CD14-positive monocyte (primary cell): Measurements from ENCODE around the gene VPS52. TPM values are rescaled to one million over a fixed set of nuclear protein-coding genes. Genes with fewer than 3 reads are reported as not detected.
A peak's percentile ranks its signal among the peaks of the same experiment; 100 is the strongest.

Experiments
- DNase-seq, 3 donors: peaks; one replicate each; pipeline ENCODE4 v3.0.0-alpha.2; 2011 to 2022
- H2AFZ ChIP-seq: 2 replicates; pipeline ENCODE4 v1.6.0; 2012; ENCODE audit warnings: mild to moderate bottlenecking, low read depth, low read length, inconsistent platforms; ENCODE audit not compliant: insufficient read depth, poor library complexity, severe bottlenecking
- H3K27ac ChIP-seq, 2 donors: 1 replicate in 1 of 2; 2 replicates in 1 of 2; pipeline ENCODE4 v1.5.1; 2012 to 2013; ENCODE audit warnings: low read length in 2 of 2, control low read depth in 1 of 2, inconsistent platforms in 1 of 2, low read depth in 1 of 2, mild to moderate bottlenecking in 1 of 2
- H3K27me3 ChIP-seq, 2 donors: one replicate each; pipeline versions ENCODE4 v1.6.0 to v1.6.1; 2011 to 2013; ENCODE audit warnings: low read length in 2 of 2; ENCODE audit not compliant: control insufficient read depth in 2 of 2, insufficient read depth in 2 of 2
- H3K36me3 ChIP-seq, 2 donors: replicated peaks in 1 of 2; 1 replicate in 1 of 2; 2 replicates in 1 of 2; pipeline versions ENCODE4 v1.5.1 to v1.6.1; 2012 to 2013; ENCODE audit warnings: low read length in 2 of 2, control low read depth in 1 of 2, inconsistent platforms in 1 of 2, mild to moderate bottlenecking in 1 of 2; ENCODE audit not compliant: insufficient read depth in 2 of 2, control insufficient read depth in 1 of 2
- H3K4me1 ChIP-seq, 2 donors: 1 replicate in 1 of 2; 2 replicates in 1 of 2; pipeline versions ENCODE4 v1.5.1 to v1.6.1; 2012 to 2013; ENCODE audit warnings: low read length in 2 of 2, control low read depth in 1 of 2, inconsistent platforms in 1 of 2, mild to moderate bottlenecking in 1 of 2, moderate library complexity in 1 of 2; ENCODE audit not compliant: insufficient read depth in 2 of 2, control insufficient read depth in 1 of 2
- H3K4me2 ChIP-seq: replicated peaks from 2 replicates; pipeline ENCODE3; 2012; ENCODE audit warnings: low read length, moderate library complexity, mild to moderate bottlenecking; ENCODE audit not compliant: poor library complexity, severe bottlenecking; ENCODE audit errors: extremely low read depth
- H3K4me3 ChIP-seq, 3 experiments: fragments of 200-600 bp in 1 of 3; sonication (generic) in 1 of 3; replicated peaks in 1 of 3; 1 replicate in 2 of 3; 2 replicates in 1 of 3; pipeline ENCODE4 v1.5.1; 2011 to 2013; ENCODE audit warnings: low read length in 3 of 3, mild to moderate bottlenecking in 3 of 3, control low read depth in 2 of 3, low read depth in 2 of 3, inconsistent platforms in 1 of 3, moderate library complexity in 1 of 3
- H3K79me2 ChIP-seq: 2 replicates; pipeline ENCODE4 v1.6.0; 2012; ENCODE audit warnings: mild to moderate bottlenecking, control low read depth, inconsistent platforms, low read length, moderate library complexity; ENCODE audit not compliant: insufficient read depth
- H3K9ac ChIP-seq: 2 replicates; pipeline ENCODE4 v1.6.0; 2017; ENCODE audit warnings: low read length, mild to moderate bottlenecking; ENCODE audit not compliant: insufficient read depth, poor library complexity, severe bottlenecking
- H3K9me3 ChIP-seq, 2 donors: replicated peaks in 1 of 2; 1 replicate in 1 of 2; 2 replicates in 1 of 2; pipeline versions ENCODE4 v1.5.1 to v1.6.1; 2012 to 2013; ENCODE audit warnings: low read length in 2 of 2, control low read depth in 1 of 2; ENCODE audit not compliant: control insufficient read depth in 1 of 2, insufficient read depth in 1 of 2
- H4K20me1 ChIP-seq: 2 replicates; pipeline ENCODE4 v1.6.0; 2012; ENCODE audit warnings: mild to moderate bottlenecking, low read length, control low read depth, moderate library complexity; ENCODE audit not compliant: insufficient read depth
- H3K27ac Mint-ChIP-seq, 7 donors: one replicate each; pipeline ENCODE4 v1.8.0; 2020; ENCODE audit warnings: mild to moderate bottlenecking in 7 of 7, mixed read lengths in 7 of 7, moderate library complexity in 6 of 7, inconsistent platforms in 2 of 7
- H3K27me3 Mint-ChIP-seq, 3 donors: one replicate each; pipeline ENCODE4 v1.8.0; 2021 to 2022; ENCODE audit warnings: low read depth in 3 of 3, mild to moderate bottlenecking in 3 of 3, mixed read lengths in 3 of 3, moderate library complexity in 3 of 3, inconsistent platforms in 1 of 3
- H3K36me3 Mint-ChIP-seq, 2 donors: one replicate each; pipeline ENCODE4 v1.8.0; 2020; ENCODE audit warnings: mixed read lengths in 2 of 2, inconsistent platforms in 1 of 2, mild to moderate bottlenecking in 1 of 2
- H3K4me1 Mint-ChIP-seq: one replicate; pipeline ENCODE4 v1.8.0; 2020; ENCODE audit warnings: mild to moderate bottlenecking, mixed read lengths
- H3K4me3 Mint-ChIP-seq, 2 donors: one replicate each; pipeline ENCODE4 v1.8.0; 2020; ENCODE audit warnings: mild to moderate bottlenecking in 2 of 2, mixed read lengths in 2 of 2, moderate library complexity in 1 of 2
- H3K9me3 Mint-ChIP-seq, 7 donors: one replicate each; pipeline ENCODE4 v1.8.0; 2020 to 2022; ENCODE audit warnings: mixed read lengths in 7 of 7, mild to moderate bottlenecking in 6 of 7, moderate library complexity in 6 of 7, inconsistent platforms in 2 of 7
- CTCF ChIP-seq: fragments of 200-600 bp; IDR thresholded peaks from one replicate; pipeline ENCODE4 v1.8.0; 2022; ENCODE audit warnings: antibody characterized with exemption, mild to moderate bottlenecking
- WGBS: methylation state at CpG from one replicate; pipeline ENCODE4 v1.1.5; 2013; ENCODE audit warnings: missing lambda C conversion rate; ENCODE audit not compliant: insufficient coverage; 5-methylcytosine and 5-hydroxymethylcytosine counted together
- intact Hi-C, 2 donors: fragments of 100-400 bp; cut with micrococcal nuclease; formaldehyde crosslinking; loops; one replicate each; pipeline versions ENCODE4 v1.15.0 to v1.15.1; 2023
- polyA plus RNA-seq, 3 donors: library from polyadenylated mRNA; depleted of rRNA in 1 of 3; unstranded in 2 of 3; stranded (reverse) in 1 of 3; fragments of 300-500 nt in 2 of 3; fragments of >200 nt in 1 of 3; fragmentation: Illumina TruSeq in 2 of 3; gene quantifications; 1 replicate in 2 of 3; 2 replicates in 1 of 3; pipeline ENCODE4 v1.2.3, GENCODE V29; 2012 to 2021

The VPS52 gene
- polyA plus RNA-seq, 3 donors = 11.0 to 150 (median 14.5) TPM

DNA sequence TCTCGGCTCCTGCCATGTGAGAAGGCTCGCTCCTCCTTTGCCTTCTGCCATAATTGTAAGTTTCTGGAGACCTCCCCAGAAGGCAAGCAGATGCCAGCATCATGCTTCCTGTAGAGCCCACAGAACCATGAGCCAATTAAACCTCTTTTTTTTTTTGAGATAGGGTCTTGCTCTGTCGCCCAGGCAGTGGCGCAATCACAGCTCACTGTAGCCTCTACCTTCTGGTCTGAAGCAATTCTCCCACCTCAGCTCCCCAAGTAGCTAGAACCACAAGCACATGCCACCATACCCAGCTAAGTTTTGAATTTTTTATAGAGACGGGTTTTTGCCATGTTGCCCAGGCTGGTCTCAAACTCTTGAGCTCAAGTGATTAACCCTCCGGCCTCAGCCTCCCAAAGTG is 34.8 kb downstream of the VPS52 start:
- intact Hi-C loops = no loop called here
- peaks cover 13 to 28% (median 26%) of the 10 kb centered on the region in 3 donors for H3K27me3 Mint-ChIP-seq
- H3K4me2 ChIP-seq = no peak overlapping the region
- no peak overlapping the region for H3K4me3 Mint-ChIP-seq
- H3K9ac ChIP-seq = no peak overlapping the region
- no peak for TF ChIP-seq CTCF
- peaks cover 4% of the 10 kb centered on the region for H3K4me1 Mint-ChIP-seq
- no peaks in the 10 kb centered on the region for H3K79me2 ChIP-seq
- H3K27me3 ChIP-seq = peaks cover 2 to 11% of the 10 kb centered on the region in 2 donors
- no peaks in the 10 kb centered on the region for H3K36me3 ChIP-seq
- no peak overlapping the region for H2AFZ ChIP-seq
- H3K4me1 ChIP-seq = peaks cover 2 to 8% of the 10 kb centered on the region in 2 donors
- H4K20me1 ChIP-seq = no peaks in the 10 kb centered on the region
- peaks cover 0 to 8% (median 0%) of the 10 kb centered on the region in 7 donors for H3K9me3 Mint-ChIP-seq
- WGBS = 91% methylated on average over 5 of the region's 6 CpGs
- no peaks in the 10 kb centered on the region for H3K9me3 ChIP-seq
- H3K36me3 Mint-ChIP-seq = no peaks in the 10 kb centered on the region
- peak overlapping the region in 1 of 7 donors; percentile 90 for H3K27ac Mint-ChIP-seq
- no peak overlapping the region for H3K4me3 ChIP-seq
- DNase-seq = no peak
- H3K27ac ChIP-seq = no peak overlapping the region

DNA sequence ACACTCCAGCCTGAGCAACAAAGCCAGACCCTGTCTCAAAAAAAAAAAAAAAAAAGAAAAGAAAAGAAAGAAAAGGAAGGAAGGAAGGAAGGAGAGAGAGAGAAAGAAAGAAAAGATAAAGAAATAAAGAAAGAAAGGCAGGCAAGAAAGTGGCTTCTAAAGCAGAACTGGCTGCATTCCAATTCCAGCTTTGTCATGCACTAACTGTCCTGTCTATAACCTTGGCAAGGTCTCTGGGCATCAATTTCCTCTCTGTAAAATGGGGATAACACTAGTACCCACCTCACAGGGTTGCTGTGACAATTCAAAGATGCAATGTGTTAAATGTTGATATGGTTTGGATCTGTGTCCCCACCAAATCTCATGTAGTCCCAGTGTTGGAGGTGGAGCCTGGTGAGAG is 35.3 kb downstream of the VPS52 start:
- no peak overlapping the region for H3K4me2 ChIP-seq
- H3K27me3 Mint-ChIP-seq = peaks cover 16 to 26% (median 25%) of the 10 kb centered on the region in 3 donors
- intact Hi-C loops = no loop called here
- no peak for TF ChIP-seq CTCF
- no peak overlapping the region for H3K27ac ChIP-seq
- peaks cover 0 to 8% (median 0%) of the 10 kb centered on the region in 7 donors for H3K9me3 Mint-ChIP-seq
- H4K20me1 ChIP-seq = no peaks in the 10 kb centered on the region
- H3K9me3 ChIP-seq = no peaks in the 10 kb centered on the region
- no peak overlapping the region for H2AFZ ChIP-seq
- H3K9ac ChIP-seq = no peak overlapping the region
- H3K36me3 ChIP-seq = no peaks in the 10 kb centered on the region
- H3K27ac Mint-ChIP-seq = no peak overlapping the region
- H3K4me3 ChIP-seq = no peak overlapping the region
- no peak for DNase-seq
- no peaks in the 10 kb centered on the region for H3K36me3 Mint-ChIP-seq
- no peak overlapping the region for H3K4me3 Mint-ChIP-seq
- peaks cover 0 to 3% of the 10 kb centered on the region in 2 donors for H3K4me1 ChIP-seq
- no peaks in the 10 kb centered on the region for H3K4me1 Mint-ChIP-seq
- no peaks in the 10 kb centered on the region for H3K79me2 ChIP-seq
- peaks cover 2 to 11% of the 10 kb centered on the region in 2 donors for H3K27me3 ChIP-seq
